Brain pericyte (primary cell): ENCODE measurements around the gene PDZD4.
"Not testable (repeated sequence)": the region's sequence is repeated elsewhere in the genome, so short reads cannot be mapped to it uniquely, and the experiment has no call there.

Experiments
- DNase-seq: peaks from one replicate; pipeline ENCODE4 v3.0.0-alpha.2; 2012; ENCODE audit warnings: low read depth, low spot score

PDZD4 gene

GRCh38 chrX:153845195-153845594, 14.9 kb upstream of the PDZD4 start:
- DNase-seq, result no peak

- DNase-seq, result no peak
These were observed 14.3 kb upstream of the PDZD4 start for GRCh38 chrX:153844509-153845082.

GRCh38 chrX:153836921-153837320, 6.6 kb upstream of the PDZD4 start:
- DNase-seq, result no peak

- DNase-seq, result no peak
These were observed 2.4 kb upstream of the PDZD4 start for GRCh38 chrX:153832728-153833127.

- DNase-seq, result no peak
These were observed 1.2 kb upstream of the PDZD4 start for GRCh38 chrX:153831429-153832150.

- no peak for DNase-seq
These were observed 490 bp upstream of the PDZD4 start for GRCh38 chrX:153830640-153831428.

- DNase-seq, result no peak
These were observed 870 bp downstream of the PDZD4 start for GRCh38 chrX:153829549-153829798.

- DNase-seq, result no peak
These were observed 1.4 kb downstream of the PDZD4 start for GRCh38 chrX:153828723-153829548.

- no peak for DNase-seq
These were observed 2.0 kb downstream of the PDZD4 start for GRCh38 chrX:153828308-153828707.

GRCh38 chrX:153827903-153828302, 2.4 kb downstream of the PDZD4 start:
- DNase-seq, result no peak

- DNase-seq, result no peak
These were observed 3.3 kb downstream of the PDZD4 start for GRCh38 chrX:153827016-153827415.

- DNase-seq, result no peak
These were observed 5.3 kb downstream of the PDZD4 start for GRCh38 chrX:153825042-153825441.

- DNase-seq, result no peak
These were observed 6.0 kb downstream of the PDZD4 start for GRCh38 chrX:153824348-153824747.

GRCh38 chrX:153821066-153821465, 9.3 kb downstream of the PDZD4 start:
- DNase-seq, result no peak

GRCh38 chrX:153820601-153821000, 9.7 kb downstream of the PDZD4 start:
- DNase-seq, result no peak

- DNase-seq, result no peak
These were observed 10.8 kb downstream of the PDZD4 start for GRCh38 chrX:153819384-153820040.

GRCh38 chrX:153818571-153819383, 11.6 kb downstream of the PDZD4 start:
- no peak for DNase-seq

GRCh38 chrX:153818064-153818463, 12.3 kb downstream of the PDZD4 start:
- not testable (repeated sequence) for DNase-seq

GRCh38 chrX:153816831-153817690, 13.3 kb downstream of the PDZD4 start:
- DNase-seq, result no peak
